Suprapubic skin (tissue), 3 donors: ENCODE results near the gene AUTS2.

Source experiments
- CTCF ChIP-seq, 2 donors: fragments of 200-600 bp in 1 of 2; fragments of 450-650 bp in 1 of 2; sonication (generic) in 1 of 2; IDR thresholded peaks; one replicate each; pipeline ENCODE4 v1.5.1; 2016 to 2019; ENCODE audit warnings: antibody characterized with exemption in 2 of 2, mild to moderate bottlenecking in 1 of 2, moderate library complexity in 1 of 2
- POLR2AphosphoS5 ChIP-seq, 3 donors: sonication (generic); formaldehyde crosslinking; IDR thresholded peaks; one replicate each; pipeline ENCODE4 v1.6.1; 2017; ENCODE audit warnings: antibody characterized with exemption in 3 of 3

DNA sequence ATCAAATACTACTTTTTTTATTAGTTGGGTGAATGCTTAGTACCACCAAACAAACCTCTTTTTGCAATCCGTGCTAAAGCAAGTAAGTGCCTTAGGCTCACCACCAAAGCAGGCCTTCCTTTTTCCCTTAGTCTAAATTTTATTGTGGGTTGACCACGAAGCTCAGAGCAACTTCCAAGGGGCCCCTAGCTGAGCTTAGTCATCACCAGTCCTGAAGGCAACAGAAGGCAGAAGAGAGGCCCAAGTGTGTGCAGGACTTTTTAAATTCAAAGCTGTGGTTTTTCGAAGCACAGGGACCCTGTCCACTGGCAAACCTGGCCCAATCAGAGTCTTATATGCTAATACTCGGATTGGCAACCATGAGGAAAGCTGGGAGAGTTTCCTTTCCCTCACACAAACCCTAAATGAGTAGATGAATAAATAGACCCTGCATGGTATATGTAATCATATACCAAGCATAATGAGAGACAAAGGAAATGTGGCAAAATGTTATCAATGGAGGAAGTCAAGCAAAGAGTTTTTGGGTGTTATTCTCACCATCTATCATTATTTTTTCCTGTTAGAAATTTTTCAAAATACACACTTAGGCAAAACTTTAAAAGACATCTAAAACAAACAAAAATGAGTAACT, 1080.5 kb downstream of the AUTS2 start:
- TF ChIP-seq CTCF (IDR thresholded peaks at IDR 0.05) (no peak), POLR2AphosphoS5 (IDR thresholded peaks at IDR 0.05) (no peak)
